H1 (cell line): ENCODE measurements around the gene OMG. TPM values are rescaled to one million over a fixed set of nuclear protein-coding genes. Genes with fewer than 3 reads are reported as not detected.

Experiments used
- CREB1 ChIP-seq: IDR thresholded peaks from 2 replicates; pipeline ENCODE4 v1.6.1; 2012; ENCODE audit warnings: inconsistent platforms
- E2F6 ChIP-seq: IDR thresholded peaks from 2 replicates; pipeline ENCODE4 v1.6.1; 2012; ENCODE audit warnings: inconsistent platforms
- KDM1A ChIP-seq: fragments of 200-600, 300-600 bp; sonication (generic); IDR thresholded peaks from 2 replicates; pipeline ENCODE4 v1.7.1; 2016; ENCODE audit warnings: mild to moderate bottlenecking, low read length, borderline replicate concordance
- NRF1 ChIP-seq: IDR thresholded peaks from 2 replicates; pipeline ENCODE4 v1.6.1; 2011; ENCODE audit warnings: mild to moderate bottlenecking, low read depth, low read length, improper control_type of control experiment
- SP4 ChIP-seq: IDR thresholded peaks from 2 replicates; pipeline ENCODE4 v1.6.1; 2012; ENCODE audit warnings: low read length, inconsistent platforms
- ZNF274 ChIP-seq: IDR thresholded peaks from 2 replicates; pipeline ENCODE4 v1.7.0; 2012; ENCODE audit warnings: low read length, borderline replicate concordance; ENCODE audit errors: extremely low read depth
- polyA plus RNA-seq, 7 experiments: library from polyadenylated mRNA; depleted of rRNA in 3 of 7; stranded (reverse) in 5 of 7; unstranded in 2 of 7; fragments of >200 nt in 5 of 7; fragments of 200-250 nt in 2 of 7; gene quantifications; 1 replicate in 5 of 7; 2 replicates in 1 of 7; 4 replicates in 1 of 7; pipeline versions ENCODE4 v1.2.1 to v1.2.3, GENCODE V29; 2011 to 2013; ENCODE audit warnings: missing spikeins in 2 of 7, mixed read lengths in 2 of 7
- total RNA-seq: library from RNA; stranded (reverse); fragmentation: NEBNext Ultra II Directional; extraction: Animal tissue kit (Norgen Biotek cat#: 25700); gene quantifications from 2 replicates; pipeline ENCODE4 v1.2.1, GENCODE V29; 2021

OMG gene
- total and polyA plus RNA-seq, 2 of the 8 experiments (the other 6 are each of a cell fraction or from before 2014, with no cell fraction given) = not detected

DNA sequence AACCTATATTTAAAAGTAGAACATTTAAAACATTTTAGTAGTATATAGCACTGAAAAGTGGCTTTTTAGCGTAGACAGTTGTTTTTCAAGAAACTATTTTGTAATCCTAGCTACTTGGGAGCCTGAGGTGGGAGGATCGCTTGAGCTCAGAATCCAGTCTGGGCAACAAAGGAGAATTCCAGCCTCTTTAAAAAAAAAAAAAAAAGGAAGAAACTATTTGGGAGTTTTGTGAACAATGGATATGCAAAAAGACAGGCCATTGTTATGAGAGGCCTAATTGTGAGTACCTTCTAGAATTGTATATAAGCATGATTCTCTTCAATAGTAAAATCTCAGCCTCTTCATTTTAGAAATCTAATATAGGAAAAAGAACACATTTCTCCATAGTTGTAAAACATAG is 17.6 kb downstream of the OMG start (continued):
- TF ChIP-seq ZNF274 (no peak), CREB1 (no peak), E2F6 (no peak), SP4 (no peak), KDM1A (no peak), NRF1 (no peak)
